Stimulated activated CD8-positive, alpha-beta memory T cell treated with anti-CD3 and anti-CD28 coated beads, Interleukin-15, amount 100 ng/mL, for 24 hours (primary cell): ENCODE measurements around the gene OPHN1.
"Not testable (repeated sequence)": the region's sequence is repeated elsewhere in the genome, so short reads cannot be mapped to it uniquely, and the experiment has no call there.

Experiments
- DNase-seq: peaks from one replicate; pipeline ENCODE4 v3.0.0-alpha.2; 2020; ENCODE audit warnings: low read depth

The OPHN1 gene

DNA sequence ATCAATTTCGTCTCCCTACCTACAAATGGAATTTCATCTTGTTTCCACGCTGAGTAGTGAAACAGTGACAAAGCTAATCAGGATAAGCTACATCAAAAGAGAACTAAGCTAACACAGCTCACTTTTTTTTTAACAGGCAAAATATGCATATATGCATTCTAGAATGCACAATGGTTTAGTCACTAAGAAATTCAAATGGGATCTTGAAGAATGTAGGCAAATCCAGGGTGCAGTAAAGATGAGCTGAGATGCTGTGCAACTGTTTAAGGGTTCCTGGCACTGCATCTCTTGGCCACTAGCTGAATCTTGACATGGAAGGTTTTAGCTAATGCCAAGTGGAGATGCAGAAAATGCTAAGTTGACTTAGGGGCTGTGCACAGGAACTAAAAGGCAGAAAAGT is 363.2 kb downstream of the OPHN1 start:
- not testable (repeated sequence) for DNase-seq

- no peak for DNase-seq
Measured at GRCh38 chrX:68061206-68061535, 372.1 kb downstream of the OPHN1 start.

DNA sequence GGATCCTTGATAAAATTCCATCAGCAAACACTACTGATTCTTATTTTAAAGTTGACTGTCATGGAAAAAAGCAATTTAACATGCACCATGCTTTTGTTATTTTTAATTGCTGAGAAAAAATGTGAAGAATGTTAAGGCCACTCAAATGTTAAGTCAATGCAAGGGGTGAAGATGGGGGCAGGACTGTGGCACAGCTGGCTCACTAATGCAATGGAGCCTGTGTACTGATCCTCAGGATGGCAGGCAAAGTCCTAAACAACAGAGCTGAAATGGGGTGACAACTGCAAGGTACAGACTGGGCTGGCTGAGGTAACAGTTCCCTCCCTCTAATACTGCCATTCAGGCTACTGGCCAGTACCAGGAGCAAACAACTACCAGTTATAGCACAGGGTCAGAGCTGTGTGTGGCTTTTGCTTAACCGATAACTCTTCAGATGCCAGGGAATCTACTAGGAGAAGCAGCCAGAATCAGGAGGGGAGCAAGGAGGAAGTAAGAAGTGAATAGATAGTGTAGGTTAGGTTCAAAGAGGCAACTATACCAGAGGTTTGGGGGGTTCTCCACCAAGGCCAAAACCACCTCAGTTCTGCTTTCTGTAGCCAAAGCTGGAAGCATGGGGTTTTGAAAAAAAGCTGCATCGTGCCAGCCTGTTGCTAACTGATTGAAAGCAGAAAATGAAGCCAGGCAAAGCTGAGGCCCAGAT is 372.6 kb downstream of the OPHN1 start:
- no peak for DNase-seq

DNA sequence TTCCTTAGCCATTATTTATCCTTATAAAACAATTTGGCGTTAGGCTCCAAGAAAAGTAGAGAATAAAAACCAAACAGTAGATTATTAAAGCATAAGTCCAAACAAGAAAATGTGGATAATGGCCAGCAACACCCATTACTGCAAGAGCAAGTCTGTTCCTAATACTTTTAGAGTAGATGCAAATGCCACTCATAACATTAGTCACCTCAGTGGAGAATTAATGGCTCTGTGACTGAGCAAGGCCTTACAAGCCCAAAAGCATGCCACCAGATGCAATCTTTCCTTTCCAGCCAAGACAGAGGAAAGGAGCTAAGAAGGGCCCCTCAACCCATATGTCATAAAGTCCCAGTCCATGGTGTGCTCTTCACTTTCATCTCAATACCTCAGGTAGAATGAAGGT is 373.8 kb downstream of the OPHN1 start:
- DNase-seq = no peak

GRCh38 chrX:68049466-68049865 is 383.8 kb downstream of the OPHN1 start:
- DNase-seq = no peak

DNA sequence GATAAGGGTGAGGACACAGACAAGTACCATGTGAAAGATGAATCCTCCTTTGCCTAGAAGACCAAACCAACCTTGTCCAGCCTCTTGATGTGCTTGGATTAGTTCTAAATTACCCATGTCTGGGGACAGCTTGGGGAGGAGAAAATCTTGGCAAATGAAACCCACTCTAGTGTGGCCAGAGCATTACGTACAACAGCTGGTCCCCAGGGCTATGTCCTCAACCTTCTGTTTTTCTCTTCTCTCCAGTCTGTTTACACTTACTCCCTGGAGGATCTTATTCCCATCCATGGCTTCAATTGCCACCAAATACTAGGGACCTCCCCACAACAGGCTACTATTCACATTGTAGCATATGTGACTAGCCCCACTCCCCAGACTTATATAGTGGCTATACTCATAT is 384.5 kb downstream of the OPHN1 start:
- no peak for DNase-seq

DNA sequence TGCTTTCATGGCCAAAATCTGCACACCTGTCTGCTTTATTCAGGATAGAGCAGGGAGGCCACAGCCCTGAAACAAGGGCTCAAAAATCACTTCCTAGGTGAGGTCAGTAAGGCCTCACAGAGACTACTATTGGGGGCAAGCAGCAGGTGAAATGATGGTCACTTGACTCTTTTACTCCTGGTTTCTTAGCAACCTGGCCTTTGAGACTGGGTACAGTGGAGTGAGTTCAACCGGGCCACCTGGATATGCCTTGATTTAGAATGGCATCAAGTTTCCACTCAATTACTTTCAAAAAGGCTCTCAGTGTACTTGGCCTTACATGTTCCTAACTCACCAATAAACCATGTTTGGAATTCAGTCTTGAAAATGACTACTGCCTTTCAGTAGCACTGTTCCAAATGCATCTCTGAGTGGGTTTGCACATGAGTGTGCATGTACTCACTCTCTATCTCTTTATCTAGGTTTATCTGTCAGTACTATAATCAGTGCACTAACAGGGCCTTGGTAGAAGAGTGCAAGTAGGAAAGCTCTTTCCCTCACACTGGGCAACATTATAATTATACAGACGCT is 388.2 kb downstream of the OPHN1 start:
- DNase-seq = no peak

DNA sequence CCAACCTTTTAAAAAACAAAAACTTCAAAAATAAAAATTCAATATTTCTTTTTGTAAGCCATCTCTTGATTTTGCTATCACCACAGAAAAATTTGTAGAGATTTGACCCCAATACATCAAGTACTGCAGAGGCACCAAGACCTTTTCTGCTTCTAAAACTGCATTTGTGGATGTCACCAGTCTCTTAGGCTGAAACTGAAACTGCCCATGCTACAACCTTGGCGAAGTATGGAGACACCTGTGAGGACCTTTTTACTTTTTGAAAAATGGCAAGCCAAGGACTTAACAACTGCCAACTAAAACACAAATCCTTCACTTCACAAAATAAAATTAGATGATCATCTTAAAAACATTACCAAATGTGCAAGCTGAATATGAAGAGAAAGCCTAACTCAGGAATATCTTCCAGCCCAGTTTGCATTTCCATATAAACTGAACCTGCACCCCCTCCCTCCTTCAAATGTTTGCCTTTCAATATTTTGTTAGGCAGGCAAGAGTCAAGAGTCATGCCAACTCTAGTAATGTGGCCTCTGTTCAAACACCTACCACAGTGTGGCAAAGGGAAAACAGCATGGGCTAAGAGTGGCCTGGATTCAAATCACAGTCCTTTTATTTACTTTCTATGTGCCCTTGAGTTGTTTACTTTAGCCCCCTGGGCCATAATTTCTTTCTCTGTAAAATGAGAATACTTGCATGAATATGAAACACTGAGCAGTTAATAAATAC is 389.4 kb downstream of the OPHN1 start:
- DNase-seq = no peak

- DNase-seq = no peak
Measured at GRCh38 chrX:68041110-68041509, 392.2 kb downstream of the OPHN1 start.

DNA sequence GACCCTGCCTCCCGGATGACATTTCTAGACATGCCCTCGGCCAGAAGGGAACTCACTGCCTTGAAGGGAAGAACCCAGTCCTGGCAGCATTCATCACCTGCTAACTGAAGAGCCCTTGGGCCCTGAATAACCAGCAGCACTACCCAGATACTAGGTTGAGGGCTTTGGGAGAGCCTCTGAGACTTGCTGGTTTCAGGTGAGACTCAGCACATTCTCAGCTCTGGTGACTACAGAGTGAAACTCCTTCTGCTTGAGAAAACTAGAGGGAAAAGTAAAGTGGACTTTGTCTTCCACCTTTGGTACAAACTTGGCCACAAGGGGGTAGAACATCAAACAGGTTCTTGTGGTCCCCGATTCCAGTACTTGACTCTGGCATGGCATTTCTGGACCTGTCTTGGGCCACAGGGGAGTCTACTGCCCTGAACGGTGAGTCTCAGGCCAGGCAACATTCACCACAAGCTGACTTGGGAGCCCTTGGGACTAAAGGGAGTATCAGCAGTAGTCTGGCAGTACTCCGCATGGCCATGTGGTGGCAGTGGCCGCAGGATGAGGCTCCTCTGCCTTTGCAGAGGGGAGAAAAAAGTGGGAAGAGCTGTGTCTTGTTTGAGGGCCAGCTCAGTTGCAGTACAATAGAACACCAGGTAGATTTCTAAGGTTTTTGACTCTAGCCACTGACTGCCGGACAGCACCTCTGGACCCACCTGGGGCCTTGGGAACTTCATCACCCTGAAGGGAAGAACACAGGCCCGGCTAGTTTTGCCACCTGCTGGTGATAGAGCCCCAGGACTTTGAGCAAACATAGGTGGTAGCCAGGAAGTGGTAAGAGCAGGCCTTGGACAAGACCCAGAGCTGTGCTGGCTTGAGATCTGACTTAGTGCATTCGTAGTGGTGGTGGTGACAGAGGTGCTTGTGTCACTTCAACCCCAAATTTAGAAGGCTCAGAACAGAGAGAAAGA is 414.8 kb downstream of the OPHN1 start:
- DNase-seq = no peak

- DNase-seq = no peak
Measured at GRCh38 chrX:67998540-67998939, 434.8 kb downstream of the OPHN1 start.
